ENCODE measurements around the gene FAM131A.

- TF ChIP-seq CTCF (IDR thresholded peaks at IDR 0.05) (no peak), POLR2A (IDR thresholded peaks at IDR 0.05) (no peak)
Measured at GRCh38 chr3:184378651-184379357, 41.4 kb downstream of the FAM131A start.

All from thyroid gland (tissue), 4 donors.